Activated CD4-positive, alpha-beta T cell treated with anti-CD3 and anti-CD28 coated beads, Interleukin-2, Interleukin-4, amounts not matched to agents 100 ng/mL and 50 ng/mL, durations not matched to agents 16 hours and 8 hours (primary cell): ENCODE data around the gene NRG2.

Experiments used
- DNase-seq: peaks from one replicate; pipeline ENCODE4 v3.0.0-alpha.2; 2020; ENCODE audit warnings: low spot score

Gene NRG2

DNA sequence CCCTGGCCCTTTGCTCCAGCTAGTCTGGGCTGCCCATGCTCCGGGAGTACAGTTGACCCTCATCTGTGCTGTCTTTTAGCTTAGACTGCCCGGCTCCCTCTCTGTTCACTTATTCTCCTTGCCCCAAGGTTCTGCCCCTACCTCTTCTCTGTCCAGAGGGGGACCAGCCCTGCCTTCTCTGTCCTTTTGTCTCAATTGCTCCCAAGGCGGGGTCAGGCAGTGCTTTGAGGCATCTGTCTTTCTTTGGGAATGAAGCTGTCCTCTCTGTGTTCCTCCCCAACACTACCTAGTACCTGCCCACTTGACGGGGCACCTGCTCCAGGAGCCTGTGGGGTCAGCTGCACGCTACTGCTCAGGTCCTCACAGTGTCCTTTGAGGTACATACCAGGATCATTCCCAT is 188.1 kb downstream of the NRG2 start:
- DNase-seq = no peak

GRCh38 chr5:139854029-139854605 is 189.0 kb downstream of the NRG2 start:
- DNase-seq = no peak

DNA sequence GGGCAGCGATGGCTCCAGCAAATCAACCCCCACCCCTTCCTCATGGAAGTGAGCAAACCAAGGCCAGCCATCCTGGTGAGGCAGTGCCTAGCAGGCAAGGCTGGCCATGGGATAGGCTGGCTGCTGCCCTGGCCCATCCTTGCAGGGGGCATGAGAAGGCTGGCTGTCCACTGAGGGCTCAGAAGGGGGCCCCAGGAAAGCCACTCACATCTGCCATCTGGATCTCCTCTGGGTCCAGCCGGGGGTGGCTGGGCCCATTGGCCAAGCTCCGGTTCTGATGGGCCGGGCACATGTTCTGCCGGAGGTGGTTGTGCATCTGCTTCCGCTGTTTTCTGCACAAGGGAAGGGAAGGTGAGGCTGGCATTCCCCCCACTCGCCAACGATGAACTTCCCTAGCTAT is 190.4 kb downstream of the NRG2 start:
- no peak for DNase-seq

GRCh38 chr5:139851558-139851957 is 191.5 kb downstream of the NRG2 start:
- DNase-seq = no peak

DNA sequence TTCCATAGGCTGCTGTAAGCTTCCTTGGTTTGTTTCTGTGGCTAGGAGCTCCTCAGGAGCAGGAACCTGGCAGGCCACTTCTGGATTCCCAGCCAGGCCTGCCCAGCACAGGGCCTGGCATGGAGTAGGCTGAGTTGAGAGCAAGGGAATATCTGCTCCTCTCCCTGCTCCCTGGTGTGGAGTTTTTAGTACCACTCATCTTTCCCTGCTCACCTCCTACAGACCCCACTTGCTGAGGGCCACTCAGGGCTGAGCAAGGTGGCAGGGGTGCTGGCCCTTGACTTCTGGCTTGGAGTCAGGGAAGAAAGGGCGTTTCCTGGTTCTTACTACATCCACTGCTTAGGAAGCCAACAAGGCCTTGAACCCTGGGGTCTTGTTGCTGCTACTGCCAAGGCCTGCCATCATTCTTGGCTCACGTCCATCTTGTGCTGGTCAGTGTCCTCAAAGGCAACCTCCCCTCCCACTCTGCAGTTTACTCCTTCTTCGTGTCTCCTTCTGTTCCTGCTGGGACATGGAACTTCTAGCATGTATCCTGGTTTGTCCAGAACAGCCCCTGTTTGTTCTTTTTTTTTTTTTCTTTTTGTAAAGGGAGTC is 192.6 kb downstream of the NRG2 start:
- no peak for DNase-seq

DNA sequence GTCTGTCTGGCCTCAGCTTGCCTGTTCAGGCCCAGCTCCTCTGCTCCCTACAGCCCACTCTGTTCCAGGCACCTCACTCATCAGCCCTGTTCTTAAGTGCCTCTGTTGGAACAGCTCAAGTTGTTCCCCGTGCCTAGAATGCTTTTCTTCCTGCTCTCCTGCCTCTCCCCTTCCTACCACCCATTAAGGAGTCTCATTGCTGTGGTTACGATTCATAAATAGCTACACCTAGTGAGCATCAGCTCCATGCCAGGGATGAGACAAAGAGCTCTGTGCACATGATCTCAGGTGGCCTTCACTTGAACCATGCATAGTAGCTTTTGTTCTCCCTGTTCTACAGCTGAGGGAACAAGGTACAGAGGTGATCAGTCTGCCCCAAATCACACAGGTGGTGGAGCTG is 193.2 kb downstream of the NRG2 start:
- DNase-seq = no peak

DNA sequence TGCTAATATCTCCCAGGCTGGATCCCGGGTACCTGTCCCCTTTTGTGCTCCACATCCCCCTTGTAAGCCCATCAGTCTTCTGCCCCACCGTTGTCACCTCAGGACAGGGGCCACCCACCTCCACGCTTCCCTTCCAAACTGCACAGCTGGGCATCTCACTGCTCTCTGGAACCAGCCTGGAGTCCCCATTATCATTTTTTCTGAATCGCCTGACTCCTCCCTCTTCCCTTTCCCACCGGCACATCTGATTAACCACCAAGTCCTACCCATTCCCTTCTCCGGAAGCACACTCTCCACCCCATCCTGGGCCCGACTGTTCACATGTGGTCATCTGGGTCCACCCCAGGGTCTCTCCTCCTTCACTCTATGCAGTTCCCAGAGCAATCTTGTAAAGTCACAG is 193.6 kb downstream of the NRG2 start:
- DNase-seq = no peak

GRCh38 chr5:139848508-139849100 is 194.5 kb downstream of the NRG2 start:
- no peak for DNase-seq

GRCh38 chr5:139847790-139848507 is 195.2 kb downstream of the NRG2 start:
- DNase-seq = peak; percentile 47

DNA sequence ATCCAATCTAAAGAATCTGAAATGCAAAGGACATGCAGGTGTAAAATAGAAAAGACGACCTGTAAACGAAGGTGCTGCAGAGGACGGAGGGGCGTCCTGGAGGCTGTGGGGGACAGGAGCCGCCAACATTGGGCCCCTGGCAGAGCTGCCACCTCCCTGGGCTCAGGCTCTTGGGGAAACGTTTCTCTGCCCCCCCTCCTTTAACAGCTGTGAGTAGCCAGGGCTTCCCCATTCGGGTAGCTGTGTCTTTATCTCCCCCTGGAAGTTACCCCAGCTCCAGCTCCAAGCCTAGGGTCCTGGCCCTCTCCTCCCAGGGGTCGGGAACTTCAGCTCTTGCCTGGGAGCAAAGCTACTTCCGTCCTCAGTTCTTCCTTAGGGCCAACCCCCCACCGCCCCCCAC is 196.0 kb downstream of the NRG2 start:
- no peak for DNase-seq

GRCh38 chr5:139845846-139846681 is 197.0 kb downstream of the NRG2 start:
- DNase-seq = no peak

- DNase-seq = peak; percentile 60
Measured at GRCh38 chr5:139844472-139845145, 198.5 kb downstream of the NRG2 start.

DNA sequence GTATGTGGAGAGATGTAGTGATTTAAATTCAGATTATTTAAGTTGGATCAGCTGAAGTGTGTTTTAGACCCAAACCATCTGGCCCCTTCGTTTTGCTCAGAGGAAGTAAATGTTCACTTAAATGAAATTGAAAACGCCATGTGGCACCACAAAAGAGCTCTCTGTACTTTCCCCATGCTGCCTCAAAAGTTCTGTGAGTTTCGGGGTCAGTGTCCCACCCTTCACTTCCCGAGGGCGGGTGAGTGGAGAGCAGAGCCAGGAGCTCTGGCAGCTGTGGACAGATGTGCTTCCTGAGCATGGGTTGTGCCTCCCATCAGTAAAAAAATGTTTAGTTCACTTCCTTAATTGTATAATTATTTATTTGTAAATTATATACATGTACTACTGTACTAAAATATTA is 199.1 kb downstream of the NRG2 start:
- no peak for DNase-seq

GRCh38 chr5:139842321-139842720 is 200.8 kb downstream of the NRG2 start:
- DNase-seq = no peak

- DNase-seq = no peak
Measured at GRCh38 chr5:139841549-139841948, 201.6 kb downstream of the NRG2 start.

- DNase-seq = no peak
Measured at GRCh38 chr5:139839918-139840317, 203.2 kb downstream of the NRG2 start.

DNA sequence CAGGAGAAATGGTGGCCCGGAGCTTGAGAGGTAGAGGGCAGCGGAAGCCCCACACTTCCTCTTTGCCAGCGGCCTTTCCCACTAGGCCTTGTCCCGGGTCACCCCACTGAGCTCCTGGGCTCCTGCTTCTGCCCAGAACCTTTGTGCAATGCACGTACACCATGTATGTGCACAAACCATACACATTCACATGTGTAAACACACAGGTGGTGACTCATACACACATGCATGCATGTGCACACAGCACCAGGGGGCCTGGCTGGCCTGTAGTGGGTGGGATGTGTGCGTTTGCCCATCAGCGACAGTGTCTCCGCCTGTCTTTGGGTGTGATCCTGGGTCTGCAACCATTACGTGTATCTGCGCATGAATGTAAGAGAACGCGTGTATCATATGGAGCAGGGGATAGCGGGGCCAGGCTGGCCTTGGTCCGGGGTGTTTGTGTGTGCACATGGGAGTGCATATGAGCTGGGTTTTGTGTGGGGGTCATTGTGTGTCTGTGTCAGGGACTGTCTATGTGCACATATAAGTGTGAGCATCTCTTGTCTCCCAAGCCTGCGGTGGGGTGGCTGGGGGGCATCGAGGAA is 203.8 kb downstream of the NRG2 start:
- DNase-seq = no peak

- no peak for DNase-seq
Measured at GRCh38 chr5:139838381-139839197, 204.5 kb downstream of the NRG2 start.

DNA sequence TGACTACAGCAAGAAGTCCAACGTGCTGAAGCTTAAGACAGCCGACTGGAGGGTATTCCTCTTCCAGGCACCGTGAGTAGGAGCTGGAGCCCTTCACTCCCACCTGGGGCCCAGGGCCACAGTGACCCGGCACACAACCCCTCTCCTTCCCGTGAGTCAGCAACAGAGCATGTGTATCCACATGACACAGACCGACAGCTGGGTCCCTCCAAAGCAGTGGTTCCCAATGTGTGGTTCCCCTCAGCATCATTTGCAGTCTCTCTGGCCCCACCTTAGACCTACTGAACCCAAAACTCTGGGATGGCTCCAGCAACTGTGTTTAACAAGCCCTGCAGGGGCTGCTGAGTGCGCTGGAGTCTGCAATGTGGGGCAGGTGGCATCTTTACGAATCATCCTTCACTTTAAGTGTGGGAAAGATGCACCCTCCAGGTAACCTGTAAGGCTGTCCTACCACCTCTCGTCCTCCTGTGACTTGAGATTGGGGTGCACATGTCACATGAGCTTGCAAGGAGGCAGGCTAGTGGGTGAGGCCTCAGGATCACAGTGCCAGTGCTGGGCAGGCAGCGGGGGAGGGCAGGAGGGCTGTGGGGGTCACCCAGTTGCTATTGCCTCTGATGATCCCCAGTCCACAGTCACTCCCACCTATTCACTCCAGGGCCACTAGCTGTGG is 205.3 kb downstream of the NRG2 start:
- DNase-seq = no peak
